Stimulated activated CD8-positive, alpha-beta memory T cell treated with anti-CD3 and anti-CD28 coated beads, Interleukin-7, amount 100 ng/mL, for 24 hours (primary cell): ENCODE data around the gene ARL6IP4.
"Not testable (repeated sequence)": the region's sequence is repeated elsewhere in the genome, so short reads cannot be mapped to it uniquely, and the experiment has no call there.

Experiments
- DNase-seq: peaks from one replicate; pipeline ENCODE4 v3.0.0-alpha.2; 2020; ENCODE audit warnings: low read depth

ARL6IP4 gene

DNA sequence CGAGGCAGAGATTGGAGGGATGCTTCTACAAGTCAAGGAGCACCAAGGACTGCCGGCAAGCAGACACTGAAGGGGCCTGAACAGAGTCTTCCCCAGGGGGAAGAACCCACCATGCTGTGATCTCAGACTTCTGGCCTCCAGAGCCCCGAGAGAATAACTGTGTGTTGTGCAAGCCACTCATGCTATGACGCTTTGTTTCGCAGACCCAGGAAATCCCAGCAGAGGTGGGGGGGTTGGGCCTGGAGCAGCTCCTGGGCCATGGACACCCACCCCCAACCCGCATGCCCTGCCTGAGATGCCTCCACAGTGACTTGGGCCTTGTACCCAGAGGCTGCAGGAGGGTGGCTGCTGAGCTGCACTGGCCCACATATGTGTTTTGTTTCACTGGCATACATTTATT, 31.2 kb downstream of the ARL6IP4 start:
- DNase-seq, result no peak

DNA sequence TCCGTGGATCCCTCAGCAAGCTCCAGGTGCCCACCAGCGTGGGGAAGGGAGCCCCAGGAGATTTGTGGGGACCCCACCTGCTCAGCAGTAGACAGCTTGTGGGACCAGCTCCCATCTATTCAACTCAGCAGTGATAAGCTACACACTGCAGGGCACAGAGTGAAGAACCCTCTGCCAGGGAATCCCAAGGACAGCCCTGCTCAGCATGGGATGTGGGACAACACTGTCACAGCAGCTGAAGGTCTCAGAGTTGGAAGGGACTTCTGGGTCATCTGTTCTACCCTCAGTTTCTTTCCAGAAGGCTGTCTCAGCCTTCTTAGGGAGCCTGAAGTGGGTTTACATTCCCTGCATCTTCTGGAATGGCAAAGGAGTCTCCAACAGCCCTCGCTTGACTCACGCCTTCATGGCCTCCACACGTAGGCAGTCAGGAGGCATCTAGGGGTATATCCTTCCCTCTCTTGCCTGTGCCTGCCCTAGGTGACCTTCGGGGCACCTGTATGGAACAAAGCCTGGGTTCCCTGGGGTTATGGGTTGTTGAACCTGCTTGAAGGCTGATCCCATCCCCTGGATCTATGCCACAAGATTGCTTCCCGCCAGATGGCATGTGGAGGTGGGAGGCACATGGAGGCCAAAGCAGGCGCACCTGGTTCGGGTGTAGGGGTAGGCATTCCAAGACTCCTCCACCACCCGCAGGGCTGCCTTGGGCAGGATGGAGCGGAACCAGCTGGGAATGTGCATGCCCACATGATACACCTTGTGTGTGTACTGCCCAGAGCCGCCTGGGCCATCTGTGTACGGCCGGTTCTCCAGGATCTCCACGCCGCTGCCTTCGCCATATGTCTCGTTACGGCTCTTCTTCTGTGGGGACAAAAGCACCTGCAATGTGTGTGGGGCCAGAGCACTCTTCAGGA, 33.0 kb downstream of the ARL6IP4 start:
- DNase-seq, result no peak

DNA sequence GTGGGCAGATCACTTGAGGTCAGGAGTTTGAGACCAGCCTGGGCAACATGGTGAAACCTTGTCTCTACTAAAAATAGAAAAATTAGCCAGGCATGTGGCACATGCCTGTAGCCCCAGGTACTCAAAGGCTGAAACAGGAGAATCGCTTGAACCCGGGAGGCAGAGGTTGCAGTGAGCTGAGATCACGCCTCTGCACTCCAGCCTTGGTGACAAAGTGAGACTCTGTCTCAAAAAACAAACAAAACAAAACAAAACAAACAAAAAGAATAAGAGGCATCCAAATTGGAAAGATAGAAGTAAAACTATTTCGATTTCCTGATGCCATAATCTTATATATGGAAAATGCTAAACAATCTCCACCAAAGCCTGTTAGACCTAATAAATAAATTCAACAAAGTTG, 34.0 kb downstream of the ARL6IP4 start:
- not testable (repeated sequence) for DNase-seq

DNA sequence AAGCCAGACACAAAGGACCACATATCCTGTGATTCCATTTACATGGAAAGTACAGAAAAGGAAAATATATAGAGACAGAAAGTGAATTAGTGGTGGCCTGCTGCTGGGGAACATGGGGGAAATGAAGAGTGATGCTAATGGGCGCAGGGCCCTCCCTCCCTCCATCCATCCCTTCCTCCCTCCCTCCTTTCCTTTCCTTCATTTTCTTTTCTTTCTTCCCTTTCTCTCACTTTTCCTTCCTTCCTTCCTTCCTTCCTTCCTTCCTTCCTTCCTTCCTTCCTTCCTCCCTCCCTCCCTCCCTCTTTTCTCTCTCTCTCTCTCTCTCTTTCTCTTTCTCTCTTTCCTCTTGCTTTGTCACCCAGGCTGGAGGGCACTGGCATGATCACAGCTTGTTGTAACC, 37.3 kb downstream of the ARL6IP4 start:
- DNase-seq, result no peak

DNA sequence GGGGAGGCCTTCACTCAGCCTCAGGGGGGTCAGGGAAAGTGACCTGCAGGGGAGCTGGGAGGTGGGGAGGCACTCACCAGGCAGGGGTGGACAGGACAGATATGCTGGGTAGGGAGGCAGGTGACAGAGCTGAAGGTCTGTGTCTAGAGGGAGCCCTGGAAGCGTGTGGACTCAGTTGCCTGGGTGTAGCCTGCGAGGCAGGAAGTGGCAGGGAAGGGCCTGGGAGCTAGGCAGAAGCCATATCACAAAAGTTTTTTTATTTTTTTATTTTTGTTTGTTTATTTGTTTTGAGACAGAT, 39.3 kb downstream of the ARL6IP4 start:
- DNase-seq, result no peak

DNA sequence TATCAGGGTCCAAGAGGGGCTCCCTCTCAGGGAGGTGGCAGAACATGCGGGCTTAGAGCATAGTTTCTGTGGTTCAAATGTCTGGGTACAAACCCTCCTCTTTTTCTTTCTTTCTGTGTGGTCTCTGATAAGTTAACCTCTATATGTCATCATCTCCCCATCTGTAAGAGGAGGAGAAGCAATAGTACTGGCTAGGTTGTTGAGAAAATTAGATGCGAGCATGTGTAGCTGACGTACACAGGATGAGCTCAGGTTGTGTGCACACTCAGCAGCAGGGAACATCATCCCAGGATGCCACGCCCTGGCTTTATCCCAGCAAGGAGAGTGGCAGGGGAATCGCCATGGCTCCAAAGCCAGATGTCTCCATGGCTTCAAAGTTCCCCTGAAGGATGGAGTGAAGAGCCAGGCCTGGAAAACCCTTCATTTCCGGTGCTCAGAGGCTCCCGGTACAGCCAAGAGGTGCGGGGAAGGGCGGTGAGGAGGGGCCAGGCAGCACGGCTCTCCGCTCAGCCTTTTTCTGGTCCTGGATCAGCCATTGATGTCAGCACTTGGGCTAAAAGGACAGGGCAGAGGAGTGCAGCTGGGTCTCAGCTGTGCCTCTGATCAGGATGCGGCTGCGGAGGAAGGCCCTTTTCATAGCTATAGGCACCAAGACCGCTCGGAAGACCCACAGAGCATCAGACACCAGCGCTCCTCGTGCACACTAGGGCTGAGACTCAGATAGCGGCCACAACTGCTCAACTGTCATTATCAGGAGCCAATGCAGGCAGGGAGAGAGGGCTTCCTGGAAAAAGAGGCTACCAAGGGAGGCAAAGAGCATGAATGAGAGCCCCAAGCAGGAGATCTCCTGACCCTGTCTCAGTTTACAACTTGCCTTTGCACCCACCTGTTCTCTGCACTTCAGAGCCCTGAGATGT, 41.5 kb downstream of the ARL6IP4 start:
- DNase-seq, result no peak

DNA sequence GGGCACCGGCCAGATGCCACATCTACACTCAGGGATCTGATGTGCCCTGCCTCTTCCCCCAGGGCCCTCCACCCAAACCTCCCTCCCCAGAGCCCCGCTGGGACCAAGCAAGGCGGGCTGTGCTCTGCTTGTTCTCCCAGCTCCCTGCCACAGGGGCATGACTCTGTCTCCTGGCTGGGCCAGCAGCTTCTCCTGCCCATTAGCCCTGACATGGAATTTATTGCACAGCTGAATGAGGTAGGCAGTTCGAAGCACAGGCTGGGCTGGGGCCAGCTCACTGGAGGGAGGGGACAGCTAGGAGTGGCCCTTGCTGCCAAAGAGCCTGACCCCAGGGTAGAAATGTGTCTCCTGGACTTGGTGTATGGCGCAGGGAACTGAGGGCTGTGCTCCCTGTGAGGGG, 42.4 kb downstream of the ARL6IP4 start:
- DNase-seq, result no peak

DNA sequence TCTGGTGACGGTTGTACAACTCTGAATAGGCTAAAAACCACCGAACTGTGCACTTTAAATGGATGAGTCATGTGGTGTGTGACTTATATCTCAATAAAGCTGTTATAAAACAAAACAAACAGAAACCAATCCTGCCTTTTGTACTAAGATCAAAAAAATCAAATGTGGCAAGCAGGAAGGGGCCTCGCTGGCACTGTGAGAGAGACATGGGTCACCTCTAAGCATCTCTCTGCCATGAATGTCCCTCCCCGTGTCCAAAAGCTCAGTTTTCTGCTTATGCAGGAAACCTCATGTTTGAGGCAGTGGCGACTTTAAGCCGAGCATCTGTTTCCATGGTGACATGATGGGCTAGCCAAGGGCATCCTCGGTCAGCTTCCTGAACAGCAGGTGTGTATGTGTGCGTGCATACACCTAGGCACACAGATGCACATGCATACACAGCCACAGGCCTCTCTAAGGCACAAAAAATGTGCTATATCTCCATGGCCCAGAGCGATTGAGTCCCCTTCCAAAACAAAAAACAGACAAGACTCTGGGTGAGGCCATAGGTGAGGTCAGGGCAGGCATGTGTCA, 44.4 kb downstream of the ARL6IP4 start:
- no peak for DNase-seq

DNA sequence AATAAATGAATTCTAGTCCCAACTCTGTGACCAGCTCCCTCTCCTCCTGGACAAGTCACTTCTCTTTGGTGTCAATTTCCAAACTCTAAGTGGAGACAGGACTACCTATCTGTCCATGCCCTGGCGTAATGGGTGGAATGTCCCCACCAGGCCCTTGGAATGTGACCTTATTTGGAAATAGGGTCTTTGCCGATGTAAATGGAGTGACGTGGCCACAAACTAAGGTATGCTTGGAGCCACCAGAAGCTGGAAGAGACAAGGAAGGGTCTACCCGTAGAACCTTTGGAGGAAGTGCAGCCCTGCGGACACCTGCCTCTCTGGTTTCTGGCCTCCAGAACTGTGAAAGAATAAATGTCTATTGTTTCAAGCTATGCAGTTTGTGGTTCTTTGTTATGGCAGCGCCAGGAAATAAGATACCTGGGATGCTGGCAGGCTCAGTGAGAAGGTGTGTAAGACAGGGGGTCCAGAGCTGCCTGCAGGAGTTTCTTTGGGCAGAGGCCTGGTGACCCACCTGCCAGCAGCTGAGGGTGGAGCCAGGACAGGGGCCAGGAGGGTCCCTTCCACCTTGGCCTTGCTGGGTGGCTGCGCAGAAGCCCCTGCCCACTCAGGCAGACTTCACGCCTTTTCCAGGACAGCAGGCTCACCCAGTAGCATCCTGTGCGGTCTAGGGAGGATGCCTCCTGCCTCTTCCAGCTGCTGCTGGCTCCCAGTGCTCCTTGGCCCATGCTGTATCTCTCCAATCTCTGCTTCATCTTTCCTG, 45.8 kb downstream of the ARL6IP4 start:
- no peak for DNase-seq

DNA sequence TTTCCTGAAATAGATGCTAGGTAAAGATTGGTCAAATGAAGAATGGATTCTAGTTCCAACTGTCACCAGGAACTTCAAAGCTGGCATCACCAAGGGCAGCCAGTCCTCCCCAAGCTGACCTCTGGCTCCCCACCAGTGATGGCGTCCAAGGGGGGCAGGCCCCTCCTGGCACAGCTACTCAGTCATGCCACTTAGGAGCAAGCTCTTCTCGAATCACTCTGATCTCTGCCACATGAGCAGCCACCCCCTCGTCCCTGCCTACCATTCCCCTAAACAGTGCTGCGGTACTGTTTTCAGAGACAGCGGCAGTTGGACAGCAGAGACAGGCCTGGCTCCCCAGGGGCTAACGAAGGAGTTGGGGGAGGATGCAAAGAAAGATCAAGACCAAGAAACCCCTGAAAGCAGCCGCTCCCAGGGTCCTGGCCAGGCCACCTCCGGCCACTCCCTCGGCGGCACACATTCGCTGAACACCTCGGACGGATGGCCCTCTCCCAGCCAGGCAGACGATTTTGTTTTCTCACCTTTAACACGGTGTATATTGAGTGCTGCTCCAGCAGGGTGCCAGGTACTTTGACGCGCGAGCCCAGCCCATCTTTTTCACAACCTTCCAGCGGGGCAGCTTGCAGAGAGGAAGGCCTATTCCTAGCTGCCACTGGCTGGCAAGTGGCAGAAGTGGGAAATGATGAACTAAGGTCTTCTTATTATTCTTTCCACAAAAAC, 47.4 kb downstream of the ARL6IP4 start:
- no peak for DNase-seq

DNA sequence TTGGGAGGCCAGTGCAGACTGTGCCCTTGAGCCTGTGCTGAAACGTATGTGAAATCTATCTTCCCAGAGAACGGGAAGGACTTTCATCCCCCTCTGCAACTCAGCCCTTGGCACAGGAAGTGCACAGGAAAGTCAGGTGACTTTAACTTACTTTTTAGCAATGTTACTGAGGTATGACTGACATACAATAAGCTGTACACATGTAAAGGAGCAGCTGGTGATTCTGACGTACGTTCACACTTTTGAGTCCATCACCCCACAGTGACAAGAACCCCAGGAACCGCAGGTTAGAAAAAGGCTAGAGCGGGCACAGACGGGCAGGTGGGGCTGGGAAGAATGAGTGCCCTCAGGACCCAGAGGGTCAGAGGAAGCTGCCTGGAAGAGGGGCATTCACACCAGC, 48.0 kb downstream of the ARL6IP4 start:
- DNase-seq, result no peak

DNA sequence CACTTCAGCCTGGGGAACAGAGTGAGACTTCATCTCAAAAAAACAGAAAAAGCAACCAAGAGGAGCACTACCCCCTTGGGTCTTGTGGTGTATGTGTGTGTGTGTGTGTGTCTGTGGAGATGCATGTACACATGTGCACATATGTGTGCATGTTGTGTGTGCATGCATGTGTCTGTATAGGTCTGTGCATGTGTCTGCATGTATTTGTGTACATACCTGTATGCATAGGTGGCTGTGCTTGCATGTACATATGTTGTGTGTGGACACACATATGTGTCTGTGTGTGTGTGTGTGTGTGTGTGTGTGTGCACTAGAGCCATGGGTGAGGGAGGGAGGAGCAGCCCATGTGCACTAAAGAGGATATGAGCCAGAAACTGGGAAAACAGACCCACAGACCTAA, 49.1 kb downstream of the ARL6IP4 start:
- no peak for DNase-seq

DNA sequence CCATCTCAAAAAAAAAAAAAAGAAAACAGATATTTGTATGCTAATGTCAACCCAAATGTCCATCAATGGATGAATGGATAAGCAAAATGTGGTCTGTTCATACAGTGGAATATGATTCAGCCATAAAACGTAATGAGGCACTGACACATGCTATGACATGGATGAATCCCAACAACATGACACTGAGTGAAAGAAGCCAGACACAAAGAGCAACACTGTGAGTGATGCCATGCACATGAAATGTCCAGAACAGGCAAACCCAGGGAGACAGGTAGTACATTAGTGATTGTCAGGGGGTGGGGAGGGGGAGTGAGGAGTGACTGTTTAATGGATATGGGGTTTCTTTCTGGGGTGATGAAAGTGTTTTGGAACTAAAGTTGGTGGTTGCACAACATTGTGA, 50.2 kb downstream of the ARL6IP4 start:
- no peak for DNase-seq

DNA sequence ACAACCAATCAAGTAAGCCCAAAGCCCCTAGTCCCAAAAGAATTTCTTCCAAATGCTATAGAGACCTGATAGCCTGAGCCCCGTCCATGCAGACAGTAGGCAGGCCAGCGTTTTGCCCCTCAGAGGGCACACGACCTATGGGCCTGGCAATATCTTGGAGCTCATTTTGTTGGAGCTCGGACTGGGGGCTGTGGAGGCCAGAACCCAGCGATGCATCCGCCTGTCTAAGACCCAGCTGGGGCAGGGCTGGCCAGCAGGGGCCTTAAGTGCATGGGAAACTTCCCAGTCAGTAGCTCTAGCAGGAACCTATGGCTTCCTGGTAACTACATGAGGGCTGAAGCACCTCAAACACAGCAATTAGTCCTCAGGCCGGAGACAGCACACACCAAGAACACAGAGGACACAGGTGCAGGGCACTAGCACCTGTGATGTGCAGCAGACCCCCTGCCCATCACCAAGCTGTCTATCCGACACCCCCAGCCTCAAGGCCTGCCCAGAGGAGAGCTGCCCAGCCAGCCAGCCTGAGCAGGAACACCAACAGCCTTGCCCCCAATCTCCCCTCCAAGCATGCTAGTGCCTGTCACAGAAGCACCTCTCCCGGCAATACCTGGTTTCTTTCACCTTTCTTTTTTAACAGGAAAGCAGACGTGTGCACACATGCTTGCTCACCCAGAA, 50.8 kb downstream of the ARL6IP4 start:
- no peak for DNase-seq
